Activated CD4-positive, alpha-beta T cell treated with anti-CD3 and anti-CD28 coated beads, Interleukin-2, amount 50 U/mL, for 4 hours (primary cell): Measurements from ENCODE around the gene SYMPK.

Source experiments
- DNase-seq, 2 experiments: peaks; one replicate each; pipeline ENCODE4 v3.0.0-alpha.2; 2020

Gene SYMPK

DNA sequence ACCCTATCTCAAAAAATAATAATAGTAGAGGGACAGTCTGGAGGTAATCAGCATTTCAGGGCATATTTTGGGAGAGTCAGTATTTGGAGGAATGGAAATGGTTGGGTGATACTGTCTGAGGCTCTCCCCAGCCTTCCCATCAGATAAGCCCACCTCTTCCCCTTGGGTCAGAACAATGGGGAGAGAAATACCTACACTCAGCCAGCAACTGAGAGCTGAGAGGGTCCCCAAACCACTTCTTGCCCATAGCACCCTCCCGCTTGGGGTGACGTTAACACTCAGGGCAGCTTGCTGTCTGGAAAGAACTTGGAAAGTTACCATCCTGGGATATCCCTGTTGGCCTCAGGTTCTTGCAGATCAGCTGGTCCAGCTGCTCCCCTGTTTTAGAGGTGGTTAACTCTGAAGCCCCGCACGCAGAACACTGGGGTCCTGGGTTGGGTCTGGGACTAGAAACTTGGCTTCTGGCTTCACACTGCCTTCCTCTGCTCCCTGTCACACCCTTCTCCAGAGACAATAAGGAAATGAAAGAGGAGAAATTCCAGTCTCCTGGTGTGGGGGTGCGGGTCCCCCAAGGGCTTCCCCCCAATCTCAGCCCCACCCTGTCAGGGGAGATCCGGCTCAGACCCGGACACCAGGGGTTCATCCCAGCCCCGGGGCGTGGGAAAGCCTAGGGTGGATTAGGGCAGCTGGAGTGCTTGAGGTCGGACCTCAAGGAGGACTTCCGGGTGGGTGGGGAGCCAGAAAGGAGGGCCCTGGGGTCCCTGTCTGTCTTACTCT lies 3.6 kb upstream of the SYMPK start:
- DNase-seq = no peak

DNA sequence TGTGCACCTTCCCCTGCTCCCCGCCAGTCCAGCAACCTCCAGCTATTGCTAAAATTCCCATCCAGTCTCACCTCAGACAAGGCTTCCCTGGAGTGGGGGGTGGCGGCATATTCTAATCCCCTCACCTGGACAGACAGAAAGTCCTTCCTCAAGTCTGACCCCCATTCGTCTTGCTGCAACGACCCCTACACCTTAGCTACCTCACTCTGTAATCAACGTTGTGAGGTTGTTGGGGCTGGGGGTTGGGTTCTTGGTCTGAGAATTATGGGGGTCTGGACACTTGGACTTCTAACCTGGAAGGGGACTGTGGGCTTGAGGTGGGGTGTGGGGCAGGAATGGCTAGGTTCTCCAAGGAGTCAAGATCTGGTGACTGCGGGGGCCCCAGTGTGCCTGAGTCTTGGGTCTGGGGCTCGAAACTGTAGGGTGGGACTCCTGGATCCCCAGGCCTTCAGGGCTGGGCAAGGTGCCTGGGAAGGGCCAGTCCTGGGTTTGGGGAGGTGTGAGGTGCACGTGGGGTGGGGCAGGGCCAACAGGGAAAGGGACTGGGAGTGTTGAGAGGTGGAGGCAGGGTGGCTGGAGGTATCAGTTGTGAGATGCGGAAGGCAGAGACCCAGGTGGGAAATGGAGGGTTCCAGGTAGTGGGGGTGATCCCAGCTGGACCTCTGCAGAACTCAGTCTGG lies 2.5 kb upstream of the SYMPK start:
- no peak for DNase-seq

DNA sequence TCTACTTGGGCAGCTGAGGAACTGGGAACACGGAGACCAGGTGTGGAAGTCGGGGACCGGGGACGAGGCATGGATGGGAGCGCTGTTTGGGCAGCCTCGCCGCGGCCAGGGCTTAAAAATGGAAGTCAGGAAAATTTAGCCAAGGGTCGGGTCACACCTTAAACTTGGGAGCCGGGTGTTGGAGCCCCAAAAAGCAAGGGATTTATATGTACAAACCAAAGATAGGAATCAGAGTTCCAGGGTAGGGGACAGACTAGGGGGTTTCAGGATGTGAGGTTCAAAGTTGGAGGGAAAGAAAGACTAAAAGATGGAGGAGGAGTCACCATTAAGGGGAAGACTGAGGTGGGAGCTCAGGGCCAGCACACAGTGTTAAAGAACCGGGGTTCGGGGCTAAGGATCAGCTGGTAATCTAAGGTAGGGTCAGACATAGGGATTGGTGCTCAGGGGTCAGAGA lies 1.7 kb upstream of the SYMPK start:
- no peak for DNase-seq

DNA sequence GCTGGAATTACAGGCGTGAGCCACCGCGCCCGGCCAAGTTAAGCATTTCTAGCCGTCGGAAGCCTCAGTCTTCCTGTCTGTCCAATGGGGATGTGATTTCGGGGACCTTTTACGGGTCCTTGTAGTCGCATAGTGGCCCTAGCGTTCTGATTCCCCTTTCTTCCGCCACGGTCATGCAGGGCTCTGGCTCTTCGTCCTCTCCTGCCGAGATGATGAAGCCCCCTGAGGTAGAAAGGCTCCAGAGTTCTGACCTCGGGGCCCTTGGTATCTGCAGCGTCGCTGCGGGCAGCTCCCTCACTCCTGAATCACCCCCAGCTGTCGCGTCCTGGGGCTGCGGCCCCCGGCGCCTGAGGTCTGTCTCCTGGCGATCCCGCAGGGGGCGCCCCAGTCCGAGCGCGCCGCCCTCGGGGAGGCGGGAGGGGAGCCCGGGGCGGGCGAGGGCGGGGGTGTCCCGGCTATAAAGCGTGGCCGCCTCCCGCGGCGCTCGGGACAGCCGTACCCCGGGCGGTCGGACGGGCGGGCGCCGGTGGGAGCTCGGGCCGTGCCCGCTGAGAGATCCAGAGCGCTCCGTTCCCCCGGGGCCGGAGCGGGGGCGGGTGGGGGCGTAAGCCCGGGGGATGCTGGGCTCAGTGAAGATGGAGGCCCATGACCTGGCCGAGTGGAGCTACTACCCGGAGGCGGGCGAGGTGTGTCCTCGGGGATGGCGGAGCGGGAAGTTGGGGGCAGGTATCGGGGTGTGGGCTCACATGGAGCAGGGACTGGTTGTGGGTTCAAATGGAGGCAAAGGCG lies 1.1 kb upstream of the SYMPK start, which contains the start of gene FOXA3:
Gene FOXA3 (plus strand): TSS at position 487 of the 789 bp plus-strand sequence. CDS start 131 bp downstream, at position 618.
- DNase-seq = peak in 1 of 2 experiments; percentile 27

DNA sequence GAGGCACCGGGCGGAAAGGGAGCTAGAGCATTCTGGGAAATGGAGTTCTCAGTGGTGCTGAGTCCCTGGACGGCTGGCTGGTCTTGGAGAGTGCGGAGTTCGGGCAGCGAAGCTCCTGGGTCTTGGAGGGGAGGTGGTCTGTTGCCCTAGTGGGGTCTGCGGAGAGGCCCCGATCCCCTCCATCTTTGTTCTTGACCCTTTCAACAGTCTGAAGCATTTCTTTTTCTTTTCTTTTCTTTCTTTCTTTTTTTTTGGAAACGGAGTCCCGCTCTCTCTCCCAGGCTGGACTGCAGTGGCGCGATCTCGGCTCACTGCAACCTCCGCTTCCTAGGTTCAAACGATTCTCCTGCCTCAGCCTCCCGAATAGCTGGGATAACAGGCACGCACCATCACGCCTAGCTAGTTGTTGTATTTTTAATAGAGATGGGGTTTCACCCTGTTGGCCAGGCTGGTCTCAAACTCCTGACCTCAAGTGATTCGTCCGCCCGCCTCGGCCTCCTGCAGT lies 440 bp upstream of the SYMPK start:
- no peak for DNase-seq

DNA sequence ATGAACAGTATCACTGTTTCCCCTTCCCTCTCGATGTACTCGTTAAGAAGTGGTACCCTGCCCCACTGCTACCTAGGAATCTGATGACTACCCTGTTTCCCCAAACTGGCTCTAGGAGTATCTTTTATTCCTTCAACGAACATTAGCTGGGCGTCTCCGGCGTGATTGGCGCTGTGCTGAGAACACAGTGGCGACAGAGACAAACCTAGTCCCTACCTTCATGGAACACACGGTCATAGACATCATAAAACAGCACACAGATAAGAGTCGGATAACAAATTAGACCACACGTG lies 730 bp downstream of the SYMPK start:
- no peak for DNase-seq

DNA sequence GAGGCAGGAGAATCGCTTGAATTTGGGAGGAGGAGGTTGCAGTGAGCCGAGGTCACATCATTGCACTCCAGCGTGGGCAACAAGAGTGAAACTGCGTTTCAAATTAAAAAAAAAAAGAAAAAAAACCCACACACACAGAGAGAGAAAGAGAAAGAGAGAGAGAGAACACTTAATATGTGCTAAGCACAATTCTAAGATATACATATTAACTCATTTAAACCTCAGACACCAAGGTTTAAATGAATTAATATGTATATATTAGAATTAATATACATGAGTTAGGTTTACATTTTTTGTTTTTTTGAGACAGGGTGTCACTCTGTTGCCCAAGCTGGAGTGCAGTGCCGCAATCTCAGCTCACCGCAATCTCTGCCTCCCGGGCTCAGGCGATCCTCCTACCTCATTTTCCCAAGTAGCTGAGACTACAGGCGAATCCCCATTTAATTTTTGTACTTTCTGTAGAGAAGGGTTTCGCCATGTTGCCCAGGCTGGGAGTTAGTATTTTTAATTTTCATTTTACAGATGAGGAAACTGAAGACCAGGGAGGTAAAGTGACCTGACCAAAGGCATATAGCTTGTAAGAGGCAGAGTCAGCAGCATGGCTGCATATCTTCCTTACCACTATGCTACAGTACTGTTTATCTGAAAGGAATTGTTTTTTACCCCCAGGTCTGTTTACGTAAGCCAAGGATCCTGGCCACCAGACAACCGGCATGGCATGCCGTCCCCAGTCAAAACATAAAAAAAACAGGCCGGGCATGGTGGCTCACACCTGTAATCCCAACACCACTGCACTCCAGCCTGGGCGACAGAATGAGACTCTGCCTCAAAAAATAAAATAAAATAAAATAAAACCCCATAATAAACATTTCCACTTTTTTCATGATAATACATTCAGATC lies 2.3 kb downstream of the SYMPK start:
- DNase-seq = no peak

DNA sequence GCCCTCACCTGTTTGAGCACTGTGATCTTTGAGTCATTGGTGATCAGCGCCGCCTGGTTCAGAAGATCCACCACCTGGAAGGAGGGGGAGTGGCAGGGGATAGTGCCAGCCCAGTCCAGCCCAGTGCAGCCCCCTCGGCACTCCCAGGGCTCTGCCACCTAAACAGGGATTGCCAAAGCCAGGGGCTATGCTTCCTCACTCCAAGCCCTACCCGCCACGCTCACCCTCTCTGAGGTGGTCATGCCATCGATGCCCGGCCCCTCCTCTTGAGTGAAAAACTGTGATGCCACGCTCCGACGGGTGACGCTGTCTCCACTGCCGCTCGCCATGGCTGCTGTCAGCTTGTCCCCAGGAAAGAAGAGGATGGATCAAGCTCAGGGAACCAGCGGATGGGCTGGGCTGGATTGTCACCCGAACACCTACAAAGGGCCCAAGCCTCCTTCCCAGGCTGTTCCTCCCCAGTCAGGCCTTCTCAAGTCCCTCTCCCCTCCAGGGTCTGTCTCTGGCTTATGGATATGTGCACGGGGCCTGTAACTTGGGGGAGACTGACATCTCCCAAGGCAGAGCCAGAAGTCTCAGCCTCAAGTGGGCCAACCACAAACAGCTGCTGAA lies 8.7 kb downstream of the SYMPK start:
- no peak for DNase-seq

DNA sequence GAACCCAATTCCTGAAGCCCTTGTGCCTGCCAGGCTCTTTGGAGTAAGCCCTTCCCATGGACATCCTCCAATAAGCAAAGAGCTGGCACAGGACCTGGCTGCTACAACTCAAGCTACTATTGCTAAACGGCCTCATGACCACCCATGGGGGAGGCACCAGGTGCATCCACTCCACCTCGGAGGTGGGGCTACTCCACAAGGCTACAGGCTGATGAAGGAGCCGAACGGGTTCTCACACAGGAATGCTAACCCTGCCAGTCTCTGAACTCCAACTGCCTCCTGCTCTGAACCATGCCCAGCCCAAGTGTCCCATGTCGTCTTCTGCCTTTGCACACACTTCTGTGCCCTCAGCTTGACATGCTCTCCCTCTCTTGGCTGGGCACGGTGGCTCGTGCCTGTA lies 10.0 kb downstream of the SYMPK start:
- no peak for DNase-seq

DNA sequence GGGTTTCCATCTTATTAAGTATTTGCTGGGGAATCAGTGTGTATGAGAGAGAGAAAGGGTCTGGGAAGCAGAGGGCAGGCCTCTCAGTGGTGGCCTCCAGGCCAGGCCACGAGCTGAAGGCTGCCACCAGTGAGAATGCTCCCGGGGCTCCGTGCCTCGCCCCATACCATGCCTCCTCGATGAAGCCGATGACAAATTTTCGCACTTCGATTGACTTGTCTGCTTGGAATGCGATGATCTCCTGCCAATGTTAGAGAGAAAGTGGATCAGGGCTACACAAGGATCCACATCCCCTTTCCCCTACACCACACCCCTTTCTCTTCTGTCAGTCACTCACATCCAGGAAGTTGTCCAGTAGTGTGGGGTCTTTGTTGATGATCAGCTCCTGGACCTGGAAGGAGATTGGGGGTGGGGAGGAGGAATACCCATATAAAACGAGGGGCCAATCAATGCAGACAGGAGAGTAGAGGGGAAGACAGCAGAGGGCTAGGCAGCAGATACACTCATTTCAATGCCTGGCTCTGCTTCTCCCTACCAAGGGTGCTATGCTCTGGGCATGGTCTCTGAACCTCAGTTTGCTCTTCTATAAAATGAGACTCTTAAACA lies 10.7 kb downstream of the SYMPK start:
- no peak for DNase-seq

DNA sequence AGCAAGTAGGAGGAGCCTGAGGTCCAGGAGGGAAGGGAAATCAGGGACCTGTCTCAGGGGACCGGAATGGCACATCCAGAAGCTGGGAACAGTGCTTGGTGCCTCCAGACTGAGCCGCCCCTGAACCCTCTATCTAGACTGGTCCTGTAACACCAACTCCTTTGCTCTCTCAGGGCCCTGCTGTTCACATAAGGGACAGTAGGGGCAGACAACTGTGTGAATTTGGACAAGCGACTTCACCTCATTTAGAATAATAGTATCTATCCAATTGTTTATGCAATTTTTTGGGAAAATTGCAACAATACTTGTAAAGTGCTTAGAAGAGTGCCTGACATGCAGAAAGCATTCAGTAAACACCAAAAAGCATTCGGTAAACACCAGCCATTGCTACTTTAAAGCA lies 14.0 kb downstream of the SYMPK start:
- no peak for DNase-seq

DNA sequence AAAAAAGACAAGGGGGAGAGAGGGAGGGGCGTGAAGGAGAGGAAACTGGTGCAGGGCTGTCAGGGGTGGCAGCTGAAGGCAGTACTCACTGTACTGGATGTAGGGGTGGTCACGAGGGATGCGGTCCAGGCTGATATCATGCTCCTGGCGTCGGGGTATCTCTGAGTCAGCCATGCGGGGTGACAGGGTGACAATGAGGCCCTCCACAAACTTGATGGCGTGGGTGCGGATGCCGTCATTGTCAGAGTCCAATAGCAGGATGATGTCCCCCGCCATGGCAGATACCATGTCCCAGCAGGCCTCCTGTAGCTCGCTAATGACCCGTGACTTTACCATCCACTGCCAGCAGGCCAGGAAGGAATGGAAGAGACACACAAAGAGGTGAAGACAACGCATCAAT lies 15.3 kb downstream of the SYMPK start:
- DNase-seq = no peak

DNA sequence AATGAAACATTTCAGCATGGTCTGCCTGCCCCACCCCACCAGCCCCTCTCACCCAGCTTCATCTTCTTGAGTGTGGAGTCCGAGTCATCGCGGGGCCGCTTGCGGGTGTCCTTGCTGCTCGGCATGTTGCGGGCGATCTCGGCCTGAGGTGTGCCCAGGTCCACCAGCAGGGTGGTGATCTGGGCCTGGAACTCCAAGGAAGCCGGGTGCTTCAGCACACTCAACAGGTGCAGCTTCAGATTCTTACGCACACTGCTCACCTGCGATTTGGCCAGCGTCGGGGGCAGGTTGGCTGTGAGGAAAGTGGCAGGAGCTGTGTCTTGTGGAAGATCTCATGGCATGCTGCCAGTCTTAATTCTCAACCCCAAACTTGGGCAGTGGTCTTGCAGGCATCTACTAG lies 20.7 kb downstream of the SYMPK start:
- DNase-seq = no peak

DNA sequence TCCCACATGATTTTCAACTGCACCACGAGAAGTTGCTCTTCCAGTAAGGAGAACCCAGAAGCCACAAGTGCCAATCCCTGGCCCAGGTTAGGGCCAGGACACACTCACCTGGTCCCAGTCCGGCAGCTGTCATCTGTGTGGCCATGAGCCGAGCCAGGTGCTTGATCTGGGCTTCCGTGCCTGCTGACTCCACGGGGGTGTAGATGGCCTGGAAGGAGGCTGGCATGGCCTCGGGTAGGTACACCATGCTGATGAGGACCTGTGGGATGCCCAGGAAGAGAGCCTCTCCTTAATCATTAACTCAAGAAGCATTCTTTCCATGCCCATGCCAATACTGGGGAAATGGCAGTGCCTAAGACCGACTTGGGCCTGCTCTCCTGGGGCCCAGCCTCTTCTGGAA lies 28.0 kb downstream of the SYMPK start:
- DNase-seq = no peak

DNA sequence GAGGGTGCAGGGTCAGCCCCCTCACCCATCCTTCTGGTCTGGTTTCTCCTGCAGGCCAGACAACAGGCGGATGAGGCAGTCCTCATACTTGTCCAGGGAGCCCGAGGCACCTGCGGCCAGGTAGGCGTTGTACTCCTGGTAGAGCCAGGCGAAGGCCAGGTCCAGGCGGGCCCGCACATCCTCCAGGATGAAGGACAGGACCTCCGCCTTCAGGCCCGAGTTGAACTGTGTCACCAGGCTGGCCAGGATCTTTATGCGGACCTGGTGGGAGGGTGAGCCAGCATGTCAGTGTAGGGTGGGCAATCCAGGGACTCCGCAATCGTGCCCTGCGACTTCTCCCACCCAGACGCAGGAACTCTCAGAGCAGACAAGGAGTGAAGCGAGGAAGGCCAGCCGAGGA lies 34.0 kb downstream of the SYMPK start:
- no peak for DNase-seq

DNA sequence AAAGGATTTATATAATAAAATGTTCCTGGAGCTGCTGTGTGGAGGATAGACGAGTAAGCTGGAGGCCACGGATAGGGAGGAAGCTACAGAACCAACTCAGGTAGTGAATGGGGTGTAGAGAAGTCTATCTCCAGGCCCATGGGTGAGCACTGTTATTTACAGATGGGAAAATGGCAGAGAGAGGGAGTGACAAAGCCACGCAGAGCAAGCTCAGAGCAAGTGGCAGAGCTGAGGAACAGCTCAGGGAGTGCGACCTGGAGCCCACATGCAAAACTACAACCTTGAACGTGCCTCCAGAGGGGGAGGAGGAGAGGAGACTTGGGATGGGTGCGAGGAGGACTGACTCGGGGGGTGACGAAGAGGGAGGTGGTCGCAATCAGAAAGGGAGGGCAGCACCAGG lies 34.4 kb downstream of the SYMPK start:
- DNase-seq = no peak

DNA sequence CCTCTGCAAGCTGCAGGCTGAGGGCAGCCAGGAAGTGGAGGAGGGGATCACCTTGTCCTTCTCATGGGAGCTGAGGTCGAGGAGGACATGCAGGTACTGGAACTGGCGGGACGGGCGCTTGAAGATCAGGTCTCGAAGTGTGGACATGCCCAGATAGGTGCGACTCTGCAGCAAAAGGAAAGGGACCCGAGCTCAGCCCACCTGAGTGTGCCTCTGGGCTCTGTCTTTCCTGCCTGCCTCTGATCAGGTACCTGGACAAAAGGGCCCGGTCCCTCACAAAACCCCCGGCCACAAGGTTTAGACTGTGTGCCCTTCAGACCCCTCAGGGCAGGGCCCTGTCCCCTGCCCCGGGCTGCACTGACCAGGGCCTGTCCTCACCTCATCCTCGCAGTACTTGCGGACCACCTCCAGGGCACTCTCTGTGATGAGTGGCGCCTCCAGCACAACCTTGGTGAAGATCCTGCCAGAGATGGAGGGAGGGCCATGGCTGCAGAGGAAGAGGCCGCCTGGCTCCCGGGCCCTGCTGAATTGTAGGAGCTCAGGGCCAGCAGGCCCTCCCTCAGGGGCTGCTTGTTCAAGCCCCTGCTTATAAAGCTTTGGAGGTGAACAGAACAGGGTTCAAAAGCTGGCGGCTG lies 35.4 kb downstream of the SYMPK start:
- no peak for DNase-seq

DNA sequence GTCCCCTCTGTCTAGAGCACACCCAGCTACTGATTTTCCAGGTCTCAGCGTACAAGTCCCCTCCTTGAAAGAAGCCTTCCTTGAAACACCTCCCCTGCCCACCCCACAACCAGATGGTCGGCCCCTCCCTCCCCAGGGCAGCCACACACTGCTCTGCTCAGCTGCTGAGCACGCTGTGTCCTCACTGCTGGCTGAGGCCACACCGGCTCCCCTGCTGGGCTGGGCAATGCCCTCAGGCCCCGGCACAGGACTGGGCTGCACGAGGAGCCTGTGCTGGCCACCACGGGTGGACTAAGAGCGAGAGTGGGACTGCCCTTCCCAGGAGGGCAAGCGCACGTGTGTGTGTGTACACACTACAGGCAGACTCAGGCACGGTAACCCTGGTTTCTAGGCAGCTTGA lies 36.0 kb downstream of the SYMPK start:
- DNase-seq = no peak

DNA sequence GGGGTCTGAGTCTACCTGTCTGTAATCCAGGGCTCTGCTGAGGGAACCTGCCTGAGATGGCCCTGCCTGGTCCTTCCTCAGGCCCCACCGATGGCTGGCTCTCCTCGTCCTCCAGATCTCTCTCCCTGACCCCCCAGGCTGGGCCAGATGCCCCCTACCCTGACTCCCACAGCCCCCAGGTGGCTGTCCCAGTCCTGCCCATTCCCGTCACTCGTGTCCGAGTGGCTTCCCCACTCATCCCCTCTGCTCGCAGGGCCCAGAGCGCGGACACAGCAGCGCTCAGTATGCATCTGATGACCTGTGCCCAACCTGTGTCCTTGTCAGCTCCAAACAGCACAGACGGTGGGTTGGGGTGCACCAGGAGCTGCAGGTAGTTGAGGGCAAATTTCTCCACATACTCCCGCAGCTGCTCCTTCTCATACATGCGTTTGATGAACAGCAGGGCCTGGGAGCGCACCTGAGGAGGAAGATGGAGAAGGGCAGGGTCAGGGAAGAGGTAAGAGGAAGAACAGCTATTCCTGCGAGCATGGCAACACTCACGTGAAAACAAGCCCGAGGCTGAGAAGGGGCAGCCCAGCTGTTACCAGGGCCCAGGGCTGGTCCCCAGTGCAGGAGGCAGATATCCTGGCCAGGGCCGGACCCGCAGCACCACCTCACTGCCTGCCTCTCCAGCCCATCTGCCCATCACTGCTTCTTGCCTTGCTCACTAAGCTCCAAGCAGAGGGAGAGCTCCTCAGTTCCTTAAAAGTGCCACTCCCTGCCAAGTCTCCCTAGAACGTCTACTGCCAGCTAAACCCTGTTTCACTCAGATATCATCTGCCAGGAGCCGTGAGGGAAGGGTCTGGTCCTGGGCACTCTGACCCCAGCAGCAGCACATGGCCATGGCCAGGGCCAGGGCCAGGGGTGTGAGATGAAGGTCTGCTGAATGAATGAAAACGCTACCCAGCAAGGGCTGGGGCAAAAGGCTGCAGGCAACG lies 36.7 kb downstream of the SYMPK start:
- no peak for DNase-seq

DNA sequence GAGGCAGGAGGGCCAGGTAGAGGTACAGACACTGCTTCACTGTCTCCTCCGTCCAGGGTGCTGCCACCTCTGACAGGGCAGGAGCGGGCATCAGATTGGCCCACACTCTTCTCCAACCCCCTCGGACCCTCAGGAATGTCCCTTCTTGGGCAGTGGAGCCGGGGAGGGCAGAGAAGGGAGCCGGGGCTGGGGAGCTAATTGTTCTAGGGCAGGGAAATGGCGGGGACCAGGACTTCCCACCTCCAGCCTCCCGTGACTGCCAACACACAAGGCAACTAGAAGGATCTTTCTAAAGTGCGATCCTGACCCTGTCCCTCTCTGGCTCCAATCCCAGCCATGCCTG lies 37.7 kb downstream of the SYMPK start:
- DNase-seq = no peak
